Keratinocyte (primary cell): ENCODE data around the gene GALNT6. TPM values are rescaled to one million over a fixed set of nuclear protein-coding genes. Genes with fewer than 3 reads are reported as not detected.
A peak's percentile ranks its signal among the peaks of the same experiment; 100 is the strongest.

Source experiments
- DNase-seq: peaks from one replicate; pipeline ENCODE4 v3.0.0-alpha.2; 2011; ENCODE audit warnings: low read depth, missing footprints, low spot score
- FAIRE-seq: peaks from 2 replicates; lab custom pipeline; 2011; peaks lifted over from hg19 to GRCh38; lab: Jason Lieb, UNC
- H2AFZ ChIP-seq: 2 replicates; pipeline ENCODE4 v1.6.0; 2012; ENCODE audit warnings: low read length, control low read depth, inconsistent platforms; ENCODE audit not compliant: control insufficient read depth
- H3K27ac ChIP-seq: 2 replicates; pipeline ENCODE4 v1.5.1; 2011; ENCODE audit warnings: low read length; ENCODE audit not compliant: control insufficient read depth, insufficient read depth
- H3K27me3 ChIP-seq: 3 replicates; pipeline ENCODE4 v1.6.0; 2011; ENCODE audit warnings: low read length; ENCODE audit not compliant: control insufficient read depth, insufficient read depth; ENCODE audit errors: extremely low read depth
- H3K36me3 ChIP-seq, 2 experiments: 2 replicates in 1 of 2; 3 replicates in 1 of 2; pipeline ENCODE4 v1.5.1; 2011; ENCODE audit warnings: low read length in 2 of 2, mild to moderate bottlenecking in 1 of 2; ENCODE audit not compliant: control insufficient read depth in 2 of 2, insufficient read depth in 2 of 2; ENCODE audit errors: extremely low read depth in 1 of 2
- H3K4me1 ChIP-seq: 3 replicates; pipeline ENCODE4 v1.5.1; 2011; ENCODE audit warnings: low read length; ENCODE audit not compliant: control insufficient read depth, insufficient read depth; ENCODE audit errors: extremely low read depth
- H3K4me2 ChIP-seq: 3 replicates; pipeline ENCODE4 v1.6.0; 2011; ENCODE audit warnings: low read depth, low read length; ENCODE audit not compliant: control insufficient read depth, insufficient read depth; ENCODE audit errors: extremely low read depth
- H3K4me3 ChIP-seq, 3 experiments: fragments of 200-600 bp in 1 of 3; sonication (generic) in 1 of 3; 2 replicates in 2 of 3; 3 replicates in 1 of 3; pipeline ENCODE4 v1.5.1; 2011 to 2016; ENCODE audit warnings: low read length in 3 of 3, mild to moderate bottlenecking in 3 of 3, control low read depth in 2 of 3, inconsistent platforms in 1 of 3, low read depth in 1 of 3, mixed read lengths in 1 of 3, mixed run types in 1 of 3, moderate library complexity in 1 of 3; ENCODE audit not compliant: control insufficient read depth in 2 of 3, insufficient read depth in 2 of 3; ENCODE audit errors: extremely low read depth in 1 of 3
- H3K79me2 ChIP-seq: 2 replicates; pipeline ENCODE4 v1.6.0; 2012; ENCODE audit warnings: low read length; ENCODE audit not compliant: control insufficient read depth, insufficient read depth
- H3K9ac ChIP-seq: 3 replicates; pipeline ENCODE4 v1.6.0; 2011; ENCODE audit warnings: low read length; ENCODE audit not compliant: control insufficient read depth, insufficient read depth; ENCODE audit errors: extremely low read depth
- H3K9me1 ChIP-seq: 3 replicates; pipeline ENCODE4 v1.6.0; 2011; ENCODE audit warnings: low read length; ENCODE audit not compliant: control insufficient read depth, insufficient read depth; ENCODE audit errors: extremely low read depth
- H3K9me3 ChIP-seq: 2 replicates; pipeline ENCODE4 v1.5.1; 2012; ENCODE audit warnings: low read depth, low read length; ENCODE audit not compliant: control insufficient read depth
- H4K20me1 ChIP-seq: 3 replicates; pipeline ENCODE4 v1.6.0; 2011; ENCODE audit warnings: low read length; ENCODE audit not compliant: control insufficient read depth, insufficient read depth; ENCODE audit errors: extremely low read depth
- CTCF ChIP-seq, 3 experiments: IDR thresholded peaks in 1 of 3; conservative IDR thresholded peaks in 1 of 3; optimal IDR thresholded peaks in 1 of 3; 2 replicates in 2 of 3; 3 replicates in 1 of 3; pipeline versions ENCODE3 to v1.5.1; 2011; ENCODE audit warnings: low read length in 3 of 3, mild to moderate bottlenecking in 3 of 3, moderate library complexity in 2 of 3, control low read depth in 1 of 3, inconsistent platforms in 1 of 3; ENCODE audit not compliant: insufficient read depth in 2 of 3; ENCODE audit errors: extremely low read depth in 1 of 3
- EZH2 ChIP-seq: IDR thresholded peaks from one replicate; pipeline ENCODE4 v1.6.1; 2012; ENCODE audit warnings: inconsistent platforms, mild to moderate bottlenecking, low read length, moderate library complexity
- dilution Hi-C: fragments of 300-500 bp; cut with MboI; formaldehyde crosslinking; loops from one replicate; pipeline ENCODE4 v1.7.0; 2020; ENCODE audit warnings: low sequenced_read_pairs; ENCODE audit not compliant: extremely low pct_ligation_motif_present
- polyA plus RNA-seq, 5 experiments: library from polyadenylated mRNA; depleted of rRNA in 3 of 5; stranded (reverse) in 3 of 5; stranded (forward) in 1 of 5; unstranded in 1 of 5; fragments of >200 nt; gene quantifications; 1 replicate in 1 of 5; 2 replicates in 3 of 5; 3 replicates in 1 of 5; pipeline versions ENCODE4 v1.2.1 to v1.2.3, GENCODE V29; 2011 to 2012; ENCODE audit warnings: missing spikeins in 2 of 5, low read depth in 1 of 5, low replicate concordance in 1 of 5

Gene GALNT6
- polyA plus RNA-seq, 1 donor (not counting 4 experiments of a cell fraction or from before 2014, with no cell fraction given): 42.7 TPM

GRCh38 chr12:51388846-51389245, 2.4 kb downstream of the GALNT6 start:
- no peaks in the 10 kb centered on the region for H3K9me3 ChIP-seq
- H3K4me2 ChIP-seq: peak overlapping the region; percentile 52
- H3K27me3 ChIP-seq: no peaks in the 10 kb centered on the region
- peak overlapping the region; percentile 51 for H3K27ac ChIP-seq
- no peaks in the 10 kb centered on the region for H4K20me1 ChIP-seq
- TF ChIP-seq CTCF (optimal IDR thresholded peaks at IDR 0.05 in 1 of 3, IDR thresholded peaks at IDR 0.05 in 1 of 3, conservative IDR thresholded peaks at IDR 0.05 in 1 of 3; ENCODE audit: extremely low read depth in 1 of 3, insufficient read depth in 2 of 3, low read length in 3 of 3): no peak
- TF ChIP-seq EZH2: no peak
- H3K9me1 ChIP-seq: peaks cover 4% of the 10 kb centered on the region
- dilution Hi-C loops: no loop called here
- FAIRE-seq (peak; percentile 46), DNase-seq (no peak)
- no peak overlapping the region for H3K9ac ChIP-seq
- peak overlapping the region in 1 of 3 experiments; percentile 11 for H3K4me3 ChIP-seq
- no peak overlapping the region for H2AFZ ChIP-seq
- peaks cover 46% of the 10 kb centered on the region for H3K4me1 ChIP-seq
- H3K36me3 ChIP-seq: peaks cover 4 to 12% of the 10 kb centered on the region in 2 experiments
- peaks cover 10% of the 10 kb centered on the region for H3K79me2 ChIP-seq

- peak overlapping the region in 1 of 3 experiments; percentile 11 for H3K4me3 ChIP-seq
- peak overlapping the region; percentile 51 for H3K27ac ChIP-seq
- H3K9ac ChIP-seq: peak overlapping the region; percentile 20
- H3K9me1 ChIP-seq: peaks cover 4% of the 10 kb centered on the region
- no peaks in the 10 kb centered on the region for H3K27me3 ChIP-seq
- peak overlapping the region; percentile 52 for H3K4me2 ChIP-seq
- H3K79me2 ChIP-seq: peaks cover 10% of the 10 kb centered on the region
- dilution Hi-C loops: no loop called here
- H4K20me1 ChIP-seq: no peaks in the 10 kb centered on the region
- DNase-seq: no peak
- TF ChIP-seq EZH2: no peak
- no peak for TF ChIP-seq CTCF (optimal IDR thresholded peaks at IDR 0.05 in 1 of 3, IDR thresholded peaks at IDR 0.05 in 1 of 3, conservative IDR thresholded peaks at IDR 0.05 in 1 of 3; ENCODE audit: extremely low read depth in 1 of 3, insufficient read depth in 2 of 3, low read length in 3 of 3)
- no peak overlapping the region for H2AFZ ChIP-seq
- peak; percentile 61 for FAIRE-seq
- H3K9me3 ChIP-seq: no peaks in the 10 kb centered on the region
- H3K36me3 ChIP-seq: peaks cover 7 to 16% of the 10 kb centered on the region in 2 experiments
- H3K4me1 ChIP-seq: peaks cover 45% of the 10 kb centered on the region
These were observed 3.0 kb downstream of the GALNT6 start for GRCh38 chr12:51388069-51388799.
